HEK293 (cell line): Measurements from ENCODE around the gene TAF1L.
"Not testable (repeated sequence)": the region's sequence is repeated elsewhere in the genome, so short reads cannot be mapped to it uniquely, and the experiment has no call there.

Experiments used
- CTCF ChIA-PET: fragments of 350-600 bp; formaldehyde crosslinking; extraction: SDS; loops from one replicate; lab custom pipeline; 2021; ENCODE audit warnings: antibody characterized with exemption; lab: Yijun Ruan, JAX
- POLR2A ChIA-PET: fragments of 300-600 bp; formaldehyde crosslinking; extraction: SDS; loops from one replicate; lab custom pipeline; 2020; ENCODE audit warnings: antibody characterized with exemption, inconsistent platforms; lab: Yijun Ruan, JAX
- H3K27ac ChIP-seq: fragments of 200-500 bp; sonication (Bioruptor generic); 2 replicates; pipeline ENCODE4 v1.5.1; 2014; ENCODE audit warnings: low read depth, low read length, control low read depth, inconsistent platforms; ENCODE audit errors: extremely low read depth
- H3K36me3 ChIP-seq, 2 experiments: fragments of 200-500 bp in 1 of 2; sonication (Bioruptor generic) in 1 of 2; 1 replicate in 1 of 2; 2 replicates in 1 of 2; pipeline ENCODE4 v1.5.1; 2014 to 2017; ENCODE audit warnings: inconsistent platforms in 2 of 2, low read length in 2 of 2; ENCODE audit not compliant: control insufficient read depth in 2 of 2, insufficient read depth in 1 of 2
- H3K4me1 ChIP-seq: fragments of 200-500 bp; sonication (Bioruptor generic); 2 replicates; pipeline ENCODE4 v1.5.1; 2014; ENCODE audit warnings: mild to moderate bottlenecking, low read length, inconsistent platforms; ENCODE audit not compliant: control insufficient read depth, insufficient read depth
- H3K4me3 ChIP-seq: 2 replicates; pipeline ENCODE4 v1.5.1; 2011; ENCODE audit warnings: low read depth, mild to moderate bottlenecking, control low read depth, low read length, moderate library complexity
- H3K9me3 ChIP-seq: fragments of 200-500 bp; sonication (Bioruptor generic); 2 replicates; pipeline ENCODE4 v1.5.1; 2014; ENCODE audit warnings: low read depth, low read length, inconsistent platforms; ENCODE audit not compliant: control insufficient read depth, insufficient read depth
- GLIS1 ChIP-seq: fragments of 450-650 bp; formaldehyde crosslinking; IDR thresholded peaks from 2 replicates; pipeline ENCODE4 v1.5.1; 2016; ENCODE audit warnings: missing biosample characterization, missing genetic modification characterization
- OSR2 ChIP-seq: fragments of 450-650 bp; formaldehyde crosslinking; IDR thresholded peaks from 2 replicates; pipeline ENCODE4 v1.5.1; 2016; ENCODE audit warnings: missing biosample characterization, missing genetic modification characterization
- PRDM4 ChIP-seq: fragments of 450-650 bp; formaldehyde crosslinking; IDR thresholded peaks from 2 replicates; pipeline ENCODE4 v1.5.1; 2017; ENCODE audit warnings: missing biosample characterization, missing genetic modification characterization
- REPIN1 ChIP-seq: fragments of 450-650 bp; formaldehyde crosslinking; IDR thresholded peaks from 2 replicates; pipeline ENCODE4 v1.5.1; 2017; ENCODE audit warnings: missing biosample characterization, missing genetic modification characterization, low read depth
- ZBTB20 ChIP-seq: fragments of 450-650 bp; formaldehyde crosslinking; IDR thresholded peaks from 2 replicates; pipeline ENCODE4 v1.5.1; 2016; ENCODE audit warnings: missing biosample characterization, missing genetic modification characterization
- ZNF10 ChIP-seq: fragments of 450-650 bp; formaldehyde crosslinking; IDR thresholded peaks from 2 replicates; pipeline ENCODE4 v1.5.1; 2017; ENCODE audit warnings: missing biosample characterization, missing genetic modification characterization
- ZNF155 ChIP-seq: fragments of 450-650 bp; formaldehyde crosslinking; IDR thresholded peaks from 2 replicates; pipeline ENCODE4 v1.5.1; 2016; ENCODE audit warnings: missing biosample characterization, missing genetic modification characterization
- ZNF175 ChIP-seq: fragments of 450-650 bp; formaldehyde crosslinking; IDR thresholded peaks from 2 replicates; pipeline ENCODE4 v1.5.1; 2016; ENCODE audit warnings: missing biosample characterization, missing genetic modification characterization
- ZNF19 ChIP-seq: fragments of 450-650 bp; formaldehyde crosslinking; IDR thresholded peaks from 2 replicates; pipeline ENCODE4; 2016; ENCODE audit warnings: missing biosample characterization, missing genetic modification characterization, low read depth
- ZNF292 ChIP-seq: fragments of 450-650 bp; formaldehyde crosslinking; IDR thresholded peaks from 2 replicates; pipeline ENCODE4 v1.5.1; 2016; ENCODE audit warnings: low read depth, missing biosample characterization, missing genetic modification characterization, borderline replicate concordance
- ZNF426 ChIP-seq: fragments of 450-650 bp; formaldehyde crosslinking; IDR thresholded peaks from 2 replicates; pipeline ENCODE4 v1.5.1; 2017; ENCODE audit warnings: missing biosample characterization, missing genetic modification characterization, mild to moderate bottlenecking, inconsistent platforms, moderate library complexity
- ZNF488 ChIP-seq: fragments of 450-650 bp; formaldehyde crosslinking; IDR thresholded peaks from 2 replicates; pipeline ENCODE4 v1.5.1; 2016; ENCODE audit warnings: missing biosample characterization, missing genetic modification characterization
- ZNF692 ChIP-seq: fragments of 450-650 bp; formaldehyde crosslinking; IDR thresholded peaks from 2 replicates; pipeline ENCODE4 v1.5.1; 2016; ENCODE audit warnings: missing biosample characterization, missing genetic modification characterization
- ZNF777 ChIP-seq: fragments of 450-650 bp; formaldehyde crosslinking; IDR thresholded peaks from 2 replicates; pipeline ENCODE4 v1.5.1; 2017; ENCODE audit warnings: missing biosample characterization, missing genetic modification characterization, borderline replicate concordance
- ZSCAN5A ChIP-seq: fragments of 450-650 bp; formaldehyde crosslinking; IDR thresholded peaks from 2 replicates; pipeline ENCODE4 v1.5.1; 2016; ENCODE audit warnings: missing biosample characterization, missing genetic modification characterization

TAF1L gene

GRCh38 chr9:32633151-32633550 lies 2.3 kb downstream of the TAF1L start:
- H3K9me3 ChIP-seq, H3K27ac ChIP-seq, H3K4me3 ChIP-seq, H3K36me3 ChIP-seq, H3K4me1 ChIP-seq, CTCF ChIA-PET, POLR2A ChIA-PET: not testable (repeated sequence)

- Histone ChIP-seq H3K9me3 (no peaks in the 10 kb centered on the region), H3K27ac (no peak overlapping the region), H3K4me3 (no peak overlapping the region), H3K4me1 (no peaks in the 10 kb centered on the region), H3K36me3 (no peaks in the 10 kb centered on the region)
- ChIA-PET CTCF (no interaction called here), POLR2A (no interaction called here)
- TF ChIP-seq OSR2 (tag by site-specific recombination) (no peak), ZNF488 (no peak), ZBTB20 (tag by site-specific recombination) (no peak), REPIN1 (tag by site-specific recombination) (no peak), PRDM4 (tag by site-specific recombination) (no peak), ZNF777 (no peak), ZSCAN5A (tag by site-specific recombination) (no peak)
These were observed 3.5 kb downstream of the TAF1L start for GRCh38 chr9:32631991-32632390.

- no peak overlapping the region for H3K27ac ChIP-seq
- no peaks in the 10 kb centered on the region for H3K9me3 ChIP-seq
- TF ChIP-seq ZNF692: no peak
- no peak for TF ChIP-seq ZNF10 (tag by site-specific recombination)
- TF ChIP-seq ZNF426: no peak
- TF ChIP-seq ZNF175: no peak
- TF ChIP-seq ZNF292 (tag by site-specific recombination): no peak
- TF ChIP-seq ZNF19 (tag by site-specific recombination): no peak
- no peak for TF ChIP-seq ZNF155
- TF ChIP-seq GLIS1: no peak
- H3K4me1 ChIP-seq: no peaks in the 10 kb centered on the region
- no peaks in the 10 kb centered on the region for H3K36me3 ChIP-seq
- CTCF ChIA-PET: interaction anchor here (0.7 kb wide), 1 partner anchor 13 kb away, joined by 4 read pairs; no protein-coding TSS in a partner anchor
- H3K4me3 ChIP-seq: no peak overlapping the region
- POLR2A ChIA-PET: no interaction called here
These were observed 8.0 kb downstream of the TAF1L start for GRCh38 chr9:32627394-32627954.
